ENCODE measurements around the gene ARHGEF40. TPM values are rescaled to one million over a fixed set of nuclear protein-coding genes. Genes with fewer than 3 reads are reported as not detected.

The ARHGEF40 gene
- total and polyA plus RNA-seq, 4 experiments from 2014 or later = 0.42 to 0.66 (median 0.51) TPM

- H3K4me3 ChIP-seq (ENCODE audit: low read length in 2 of 2) = no peak overlapping the region
- POLR2A ChIA-PET (ENCODE audit: partially characterized antibody) = interaction anchor here (1.0 to 4.2 kb wide), 4 partner anchors 13 to 75 kb away, joined by 3 to 57 read pairs (median 8); partner anchors contain the start of genes ARHGEF40 and TMEM253
- Mint-ChIP-seq H3K9me3 (peaks cover 0 to 3% (median 0%) of the 10 kb centered on the region in 8 donors), H3K36me3 (peaks cover 0 to 3% of the 10 kb centered on the region in 2 donors), H3K27ac (peak overlapping the region; percentile 75 to 100 (median 99)), H3K27me3 (peaks cover 0 to 1% of the 10 kb centered on the region in 2 donors), H3K4me3 (no peak overlapping the region), H3K4me1 (peaks cover 24 to 51% (median 37%) of the 10 kb centered on the region in 4 donors)
- no peaks in the 10 kb centered on the region for H3K9me3 ChIP-seq (ENCODE audit: control insufficient read depth in 1 of 2, low read length in 2 of 2)
- intact Hi-C loops (cut with micrococcal nuclease) = no loop called here
- no peak overlapping the region for H3K27ac ChIP-seq (ENCODE audit: low read depth, low read length)
- no peaks in the 10 kb centered on the region for H3K27me3 ChIP-seq (ENCODE audit: insufficient read depth, low read length)
- no peak for DNase-seq
- CTCF ChIA-PET (ENCODE audit: partially characterized antibody) = interaction anchor here (1.2 to 4.4 kb wide), 5 partner anchors 11 to 77 kb away, joined by 3 to 80 read pairs (median 50); no protein-coding TSS in a partner anchor
- peaks cover 23% of the 10 kb centered on the region for H3K4me1 ChIP-seq (ENCODE audit: insufficient read depth, low read length)
- no peaks in the 10 kb centered on the region for H3K36me3 ChIP-seq (ENCODE audit: insufficient read depth, low read length)
These were observed 20.3 kb downstream of the ARHGEF40 start for GRCh38 chr14:21090194-21090939.

- peaks cover 0 to 1% of the 10 kb centered on the region in 2 donors for H3K27me3 Mint-ChIP-seq
- POLR2A ChIA-PET (ENCODE audit: partially characterized antibody) = interaction anchor here (1.6 to 5.3 kb wide), 3 partner anchors 13 to 76 kb away, joined by 6 to 82 read pairs (median 16); no protein-coding TSS in a partner anchor
- peaks cover 0 to 3% of the 10 kb centered on the region in 2 donors for H3K36me3 Mint-ChIP-seq
- DNase-seq = no peak
- peak overlapping the region; percentile 46 to 85 (median 70) for H3K27ac Mint-ChIP-seq
- Histone ChIP-seq H3K27me3 (ENCODE audit: insufficient read depth, low read length) (no peaks in the 10 kb centered on the region), H3K4me1 (ENCODE audit: insufficient read depth, low read length) (peaks cover 23% of the 10 kb centered on the region), H3K27ac (ENCODE audit: low read depth, low read length) (no peak overlapping the region), H3K36me3 (ENCODE audit: insufficient read depth, low read length) (no peaks in the 10 kb centered on the region), H3K9me3 (ENCODE audit: control insufficient read depth in 1 of 2, low read length in 2 of 2) (no peaks in the 10 kb centered on the region), H3K4me3 (ENCODE audit: low read length in 2 of 2) (no peak overlapping the region)
- H3K9me3 Mint-ChIP-seq = peaks cover 0 to 3% (median 0%) of the 10 kb centered on the region in 8 donors
- H3K4me1 Mint-ChIP-seq = peaks cover 24 to 49% (median 35%) of the 10 kb centered on the region in 4 donors
- intact Hi-C loops (cut with micrococcal nuclease) = no loop called here
- H3K4me3 Mint-ChIP-seq = no peak overlapping the region
- CTCF ChIA-PET (ENCODE audit: partially characterized antibody) = interaction anchor here (1.0 to 7.3 kb wide), 14 partner anchors 14 to 102 kb away, joined by 3 to 296 read pairs (median 32); partner anchors contain the start of genes ARHGEF40 and TMEM253
These were observed 21.0 kb downstream of the ARHGEF40 start for GRCh38 chr14:21090940-21091663.

GRCh38 chr14:21091821-21092272 lies 21.7 kb downstream of the ARHGEF40 start:
- POLR2A ChIA-PET (ENCODE audit: partially characterized antibody) = interaction anchor here (1.0 to 5.3 kb wide), 6 partner anchors 9 to 79 kb away, joined by 3 to 82 read pairs (median 5); partner anchors contain the start of gene TMEM253
- CTCF ChIA-PET (ENCODE audit: partially characterized antibody) = interaction anchor here (1.0 to 7.3 kb wide), 17 partner anchors 8 to 103 kb away, joined by 3 to 296 read pairs (median 11); partner anchors contain the start of genes ARHGEF40 and TMEM253
- Histone ChIP-seq H3K4me1 (ENCODE audit: insufficient read depth, low read length) (peaks cover 20% of the 10 kb centered on the region), H3K36me3 (ENCODE audit: insufficient read depth, low read length) (no peaks in the 10 kb centered on the region), H3K4me3 (ENCODE audit: low read length in 2 of 2) (no peak overlapping the region), H3K27ac (ENCODE audit: low read depth, low read length) (no peak overlapping the region), H3K27me3 (ENCODE audit: insufficient read depth, low read length) (no peaks in the 10 kb centered on the region), H3K9me3 (ENCODE audit: control insufficient read depth in 1 of 2, low read length in 2 of 2) (no peaks in the 10 kb centered on the region)
- no peak for DNase-seq
- Mint-ChIP-seq H3K9me3 (peaks cover 0 to 3% (median 0%) of the 10 kb centered on the region in 8 donors), H3K4me3 (no peak overlapping the region), H3K36me3 (peaks cover 0 to 3% of the 10 kb centered on the region in 2 donors), H3K4me1 (peaks cover 19 to 50% (median 29%) of the 10 kb centered on the region in 4 donors), H3K27me3 (no peaks in the 10 kb centered on the region), H3K27ac (peak overlapping the region in 3 of 7 donors; percentile 35 to 79 (median 57))
- intact Hi-C loops (cut with micrococcal nuclease) = loop anchor here (1.0 to 2.0 kb wide), 4 partner anchors 12 to 78 kb away; partner anchors contain the start of gene NDRG2

- Histone ChIP-seq H3K4me1 (ENCODE audit: insufficient read depth, low read length) (peaks cover 21% of the 10 kb centered on the region), H3K27me3 (ENCODE audit: insufficient read depth, low read length) (no peaks in the 10 kb centered on the region), H3K9me3 (ENCODE audit: control insufficient read depth in 1 of 2, low read length in 2 of 2) (no peaks in the 10 kb centered on the region), H3K4me3 (ENCODE audit: low read length in 2 of 2) (no peak overlapping the region), H3K36me3 (ENCODE audit: insufficient read depth, low read length) (no peaks in the 10 kb centered on the region), H3K27ac (ENCODE audit: low read depth, low read length) (peak overlapping the region; percentile 17)
- intact Hi-C loops (cut with micrococcal nuclease) = loop anchor here (1.0 to 2.0 kb wide), 4 partner anchors 12 to 78 kb away; partner anchors contain the start of gene NDRG2
- Mint-ChIP-seq H3K4me1 (peaks cover 17 to 50% (median 29%) of the 10 kb centered on the region in 4 donors), H3K4me3 (peak overlapping the region in 2 of 8 donors; percentile 2 to 72), H3K36me3 (peaks cover 0 to 2% of the 10 kb centered on the region in 2 donors), H3K27me3 (no peaks in the 10 kb centered on the region), H3K27ac (peak overlapping the region in 6 of 7 donors; percentile 79 to 97 (median 94)), H3K9me3 (peaks cover 0 to 1% (median 0%) of the 10 kb centered on the region in 8 donors)
- ChIA-PET CTCF (ENCODE audit: partially characterized antibody) (interaction anchor here (1.0 to 7.3 kb wide), 19 partner anchors 9 to 103 kb away, joined by 3 to 296 read pairs (median 11); partner anchors contain the start of genes ARHGEF40 and TMEM253), POLR2A (ENCODE audit: partially characterized antibody) (interaction anchor here (1.0 to 5.3 kb wide), 6 partner anchors 8 to 80 kb away, joined by 3 to 82 read pairs (median 5); partner anchors contain the start of gene TMEM253)
- peak; percentile 86 to 91 (median 90) for DNase-seq
These were observed 22.3 kb downstream of the ARHGEF40 start for GRCh38 chr14:21092273-21093011.

GRCh38 chr14:21093018-21093417 lies 22.9 kb downstream of the ARHGEF40 start:
- no peak for DNase-seq
- Histone ChIP-seq H3K9me3 (ENCODE audit: control insufficient read depth in 1 of 2, low read length in 2 of 2) (no peaks in the 10 kb centered on the region), H3K27ac (ENCODE audit: low read depth, low read length) (peak overlapping the region; percentile 17), H3K36me3 (ENCODE audit: insufficient read depth, low read length) (no peaks in the 10 kb centered on the region), H3K27me3 (ENCODE audit: insufficient read depth, low read length) (no peaks in the 10 kb centered on the region), H3K4me1 (ENCODE audit: insufficient read depth, low read length) (peaks cover 18% of the 10 kb centered on the region), H3K4me3 (ENCODE audit: low read length in 2 of 2) (no peak overlapping the region)
- Mint-ChIP-seq H3K36me3 (peaks cover 0 to 2% of the 10 kb centered on the region in 2 donors), H3K27me3 (no peaks in the 10 kb centered on the region), H3K4me3 (peak overlapping the region in 1 of 8 donors; percentile 72), H3K9me3 (no peaks in the 10 kb centered on the region), H3K27ac (peak overlapping the region in 3 of 7 donors; percentile 57 to 87 (median 68)), H3K4me1 (peaks cover 11 to 47% (median 24%) of the 10 kb centered on the region in 4 donors)
- POLR2A ChIA-PET (ENCODE audit: partially characterized antibody) = interaction anchor here (1.0 to 5.3 kb wide), 6 partner anchors 8 to 81 kb away, joined by 3 to 82 read pairs (median 5); partner anchors contain the start of gene TMEM253
- CTCF ChIA-PET (ENCODE audit: partially characterized antibody) = interaction anchor here (1.2 to 7.3 kb wide), 16 partner anchors 9 to 88 kb away, joined by 4 to 296 read pairs (median 12); partner anchors contain the start of genes ARHGEF40 and TMEM253
- intact Hi-C loops (cut with micrococcal nuclease) = loop anchor here (2.0 kb wide), 1 partner anchor 68 kb away; the partner anchor contains the start of gene NDRG2

Data from CD4-positive, alpha-beta memory T cell (primary cell).